Loucy (cell line): ENCODE data around the gene LONP2.

Experiments used
- H2AFZ ChIP-seq: fragments of 200-600 bp; sonication (generic); 2 replicates; pipeline ENCODE4 v1.6.0; 2016; ENCODE audit warnings: antibody characterized with exemption, mild to moderate bottlenecking, low read length, moderate library complexity
- H3F3A ChIP-seq: fragments of 200-600 bp; 2 replicates; pipeline ENCODE4 v1.6.0; 2016; ENCODE audit warnings: antibody characterized with exemption, low read depth, mild to moderate bottlenecking
- H3K27me3 ChIP-seq: fragments of 200-600 bp; sonication (generic); 2 replicates; pipeline ENCODE4 v1.6.1; 2014; ENCODE audit warnings: low read length, mild to moderate bottlenecking; ENCODE audit not compliant: insufficient read depth, poor library complexity, severe bottlenecking
- H3K36me3 ChIP-seq: fragments of 200-600 bp; sonication (generic); 2 replicates; pipeline ENCODE4 v1.6.1; 2016; ENCODE audit warnings: low read length; ENCODE audit not compliant: insufficient read depth
- H3K4me1 ChIP-seq: fragments of 200-600 bp; sonication (generic); 2 replicates; pipeline ENCODE4 v1.5.1; 2014; ENCODE audit warnings: low read length, mild to moderate bottlenecking; ENCODE audit not compliant: insufficient read depth, poor library complexity, severe bottlenecking
- H3K4me2 ChIP-seq: fragments of 200-600 bp; sonication (generic); 2 replicates; pipeline ENCODE4 v1.6.0; 2014; ENCODE audit warnings: antibody characterized with exemption, low read length, low read depth, mild to moderate bottlenecking; ENCODE audit not compliant: poor library complexity, severe bottlenecking
- H3K4me3 ChIP-seq: fragments of 200-600 bp; sonication (generic); 2 replicates; pipeline ENCODE4 v1.5.1; 2014; ENCODE audit warnings: low read length, mild to moderate bottlenecking, mixed read lengths; ENCODE audit not compliant: poor library complexity, severe bottlenecking
- H3K79me2 ChIP-seq: fragments of 200-600 bp; sonication (generic); 2 replicates; pipeline ENCODE4 v1.6.1; 2014; ENCODE audit warnings: low read length; ENCODE audit not compliant: insufficient read depth
- H3K9ac ChIP-seq: fragments of 200-600 bp; sonication (generic); 2 replicates; pipeline ENCODE4 v1.6.0; 2014; ENCODE audit warnings: mild to moderate bottlenecking, low read depth, low read length, moderate library complexity; ENCODE audit not compliant: poor library complexity, severe bottlenecking
- H3K9me2 ChIP-seq: fragments of 200-600 bp; sonication (generic); replicated peaks from 2 replicates; pipeline ENCODE4 v1.6.1; 2016; ENCODE audit warnings: low read depth, low read length, mixed read lengths
- H3K9me3 ChIP-seq: fragments of 200-600 bp; sonication (generic); 2 replicates; pipeline ENCODE4 v1.6.1; 2014; ENCODE audit warnings: mild to moderate bottlenecking, antibody characterized with exemption, low read length, low read depth; ENCODE audit not compliant: insufficient read depth
- H4K20me1 ChIP-seq: fragments of 200-600 bp; sonication (generic); 2 replicates; pipeline ENCODE4 v1.6.0; 2014; ENCODE audit warnings: antibody characterized with exemption, low read length, mild to moderate bottlenecking; ENCODE audit not compliant: insufficient read depth, poor library complexity, severe bottlenecking
- CTCF ChIP-seq: fragments of 200-600 bp; sonication (generic); conservative IDR thresholded peaks from 2 replicates; pipeline ENCODE4 v1.5.1; 2014; ENCODE audit warnings: mild to moderate bottlenecking, antibody characterized with exemption, low read length
- EZH2phosphoT487 ChIP-seq: fragments of 200-600 bp; IDR thresholded peaks from 2 replicates; pipeline ENCODE4 v1.6.1; 2018; ENCODE audit warnings: antibody characterized with exemption, mild to moderate bottlenecking, moderate library complexity, borderline replicate concordance

LONP2 gene

GRCh38 chr16:48330189-48330840, 86.2 kb downstream of the LONP2 start:
- no peak for TF ChIP-seq CTCF
- TF ChIP-seq EZH2phosphoT487, result no peak
- Histone ChIP-seq H2AFZ (no peak overlapping the region), H3K9me3 (no peaks in the 10 kb centered on the region), H3K4me1 (no peaks in the 10 kb centered on the region), H3K9me2 (no peaks in the 10 kb centered on the region), H3F3A (no peaks in the 10 kb centered on the region), H3K27me3 (no peaks in the 10 kb centered on the region), H3K4me2 (no peak overlapping the region), H3K79me2 (no peaks in the 10 kb centered on the region), H4K20me1 (no peaks in the 10 kb centered on the region), H3K36me3 (peaks cover 19% of the 10 kb centered on the region; the same call in 1 of the 2 replicates), H3K9ac (no peak overlapping the region), H3K4me3 (no peak overlapping the region)

GRCh38 chr16:48330841-48331192, 86.7 kb downstream of the LONP2 start:
- no peak overlapping the region for H2AFZ ChIP-seq
- no peaks in the 10 kb centered on the region for H3F3A ChIP-seq
- no peak overlapping the region for H3K9ac ChIP-seq
- H3K4me1 ChIP-seq, result no peaks in the 10 kb centered on the region
- no peaks in the 10 kb centered on the region for H3K9me3 ChIP-seq
- H4K20me1 ChIP-seq, result no peaks in the 10 kb centered on the region
- H3K9me2 ChIP-seq, result no peaks in the 10 kb centered on the region
- H3K79me2 ChIP-seq, result no peaks in the 10 kb centered on the region
- no peak overlapping the region for H3K4me2 ChIP-seq
- peaks cover 21% of the 10 kb centered on the region; the same call in 1 of the 2 replicates for H3K36me3 ChIP-seq
- H3K4me3 ChIP-seq, result no peak overlapping the region
- TF ChIP-seq EZH2phosphoT487 (no peak), CTCF (no peak)
- H3K27me3 ChIP-seq, result no peaks in the 10 kb centered on the region

GRCh38 chr16:48332978-48333377, 88.9 kb downstream of the LONP2 start:
- Histone ChIP-seq H3K79me2 (no peaks in the 10 kb centered on the region), H3K27me3 (no peaks in the 10 kb centered on the region)

More at GRCh38 chr16:48332978-48333377, 88.9 kb downstream of the LONP2 start:
- no peaks in the 10 kb centered on the region for H3K4me1 ChIP-seq
- no peak overlapping the region for H3K4me2 ChIP-seq
- no peak overlapping the region for H2AFZ ChIP-seq
- H3F3A ChIP-seq, result no peaks in the 10 kb centered on the region
- TF ChIP-seq CTCF (no peak), EZH2phosphoT487 (no peak)
- no peak overlapping the region for H3K9ac ChIP-seq
- no peaks in the 10 kb centered on the region for H3K9me2 ChIP-seq
- H3K4me3 ChIP-seq, result no peak overlapping the region
- H3K9me3 ChIP-seq, result no peaks in the 10 kb centered on the region
- no peaks in the 10 kb centered on the region for H4K20me1 ChIP-seq
- H3K36me3 ChIP-seq, result peaks cover 35% of the 10 kb centered on the region; the same call in 1 of the 2 replicates
